Heart right ventricle (tissue), 16 donors: ENCODE results near the gene ASB2. TPM values are rescaled to one million over a fixed set of nuclear protein-coding genes. Genes with fewer than 3 reads are reported as not detected.

Experiments used
- ATAC-seq, 8 donors: fragments of 200-7000 bp; cut with Tn5 transposase; one replicate each; pipeline ENCODE4 v1.9.1; 2020; ENCODE audit warnings: mild to moderate bottlenecking in 8 of 8, moderate library complexity in 8 of 8, moderate number of reproducible peaks in 1 of 8
- DNase-seq, 2 donors: peaks; one replicate each; pipeline ENCODE4 v3.0.0-alpha.2; 2020
- H3K27ac ChIP-seq, 10 donors: fragments of 200-600 bp; sonication (generic) in 2 of 10; one replicate each; pipeline versions ENCODE4 v1.5.0 to v1.8.0; 2020 to 2022; ENCODE audit warnings: mild to moderate bottlenecking in 3 of 10
- H3K27me3 ChIP-seq, 7 donors: fragments of 200-600 bp; one replicate each; pipeline ENCODE4 v1.8.0; 2021 to 2022; ENCODE audit warnings: mild to moderate bottlenecking in 2 of 7
- H3K36me3 ChIP-seq, 9 donors: fragments of 200-600 bp; sonication (generic) in 1 of 9; one replicate each; pipeline versions ENCODE4 v1.5.0 to v1.8.0; 2020 to 2022; ENCODE audit warnings: mild to moderate bottlenecking in 2 of 9
- H3K4me1 ChIP-seq, 9 donors: fragments of 200-600 bp; sonication (generic) in 1 of 9; one replicate each; pipeline versions ENCODE4 v1.5.0 to v1.8.0; 2020 to 2022; ENCODE audit warnings: mild to moderate bottlenecking in 4 of 9
- H3K4me3 ChIP-seq, 10 donors: fragments of 200-600 bp; sonication (generic) in 2 of 10; one replicate each; pipeline versions ENCODE4 v1.5.0 to v1.8.0; 2020 to 2022; ENCODE audit warnings: mild to moderate bottlenecking in 7 of 10, moderate library complexity in 2 of 10
- H3K9me3 ChIP-seq, 11 donors: fragments of 200-600 bp in 10 of 11; sonication (generic) in 2 of 11; one replicate each; pipeline versions ENCODE4 v1.5.0 to v1.8.0; 2013 to 2022; ENCODE audit warnings: mild to moderate bottlenecking in 2 of 11, control low read depth in 1 of 11, moderate library complexity in 1 of 11
- CTCF ChIP-seq, 9 donors: fragments of 200-600 bp; sonication (generic) in 2 of 9; IDR thresholded peaks; one replicate each; pipeline versions ENCODE4 v1.5.0 to v1.8.0; 2021 to 2022; ENCODE audit warnings: antibody characterized with exemption in 9 of 9, mild to moderate bottlenecking in 5 of 9, moderate library complexity in 1 of 9
- WGBS, 2 donors: extraction: QIAGEN DNeasy Blood & Tissue Kit; methylation state at CpG; one replicate each; pipeline ENCODE4 v1.1.7; 2013; ENCODE audit warnings: inconsistent platforms in 1 of 2; 5-methylcytosine and 5-hydroxymethylcytosine counted together
- intact Hi-C, 10 donors: fragments of 100-400 bp; cut with DNase I; formaldehyde crosslinking; loops; one replicate each; pipeline versions ENCODE4 v1.11.1 to v1.14.2; 2022
- polyA plus RNA-seq, 2 donors: library from polyadenylated mRNA; stranded (reverse); fragments of 200-250 nt; gene quantifications; one replicate each; pipeline ENCODE4 v1.2.3, GENCODE V29; 2013
- total RNA-seq, 10 donors: library from RNA; stranded (reverse); fragmentation: NEBNext Ultra II Directional in 3 of 10; extraction: Animal tissue kit (Norgen Biotek cat#: 25700) in 3 of 10; gene quantifications; one replicate each; pipeline versions ENCODE4 v1.2.1 to v1.2.4, GENCODE V29; 2021 to 2023
- donor health status: Arrhythmogenic right ventricular cardiomyopathy.
- donor health status: ischemic (EF 13 %, LVEDD 7.1; RV severe dilation, severe dysfunction).
- donor health status: healthy with polysubstance abuse.
- donor health status: DM: no; HTN: yes; CAD: no.
- donor health status: DM: no; HTN: no; CAD: no.
- donor health status: ischemic (EF 25% LVEDD 6.9; RV normal size, moderate dysfunction).
- donor health status: ischemic (EF 25% LVEDD 5.7; RV mildly dilated, moderate dysfunction).
- donor health status: healthy.
- donor health status: DM: yes; HTN: yes; CAD: no.
- donor health status: Ischemic cardiomyopathy.
- donor health status: ischemic (EF 35%, LVEDD 5.7; RV mildly dilated, moderate dysfunction).
- donor health status: nonischemic (EF 11% LVEDD 7.7; RV severe dilation, severe dysfunction).
- donor health status: DM: yes; HTN: yes; CAD: no.
- donor health status: PGD.
- donor health status: ischemic (EF 29% LVEDD 5.4; RV normal size, mild dysfunction).
- donor health status: nonischemic (EF 23%, LVEDD 6.1; RV moderate dilation, normal function).

ASB2 gene
- total and polyA plus RNA-seq, 12 donors: 19.6 to 374 (median 168) TPM

- no peaks in the 10 kb centered on the region for H3K4me1 ChIP-seq
- no peak overlapping the region for H3K27ac ChIP-seq
- no peaks in the 10 kb centered on the region for H3K9me3 ChIP-seq
- no peak overlapping the region for H3K4me3 ChIP-seq
- WGBS, 2 donors: 86 to 89% methylated on average over 13 of the region's 13 CpGs
- intact Hi-C loops: no loop called here
- peaks cover 0 to 3% (median 0%) of the 10 kb centered on the region in 9 donors for H3K36me3 ChIP-seq
- no peak for DNase-seq
- no peak for ATAC-seq
- TF ChIP-seq CTCF (IDR thresholded peaks at IDR 0.05): no peak
- H3K27me3 ChIP-seq: no peaks in the 10 kb centered on the region
Observed at GRCh38 chr14:93925374-93925895, 50.9 kb downstream of the ASB2 start.

- Histone ChIP-seq H3K4me1 (no peaks in the 10 kb centered on the region), H3K27ac (no peak overlapping the region), H3K36me3 (no peaks in the 10 kb centered on the region), H3K9me3 (peaks cover 0 to 5% (median 0%) of the 10 kb centered on the region in 11 donors), H3K27me3 (no peaks in the 10 kb centered on the region), H3K4me3 (no peak overlapping the region)
- DNase-seq (no peak), ATAC-seq (no peak)
- 89 to 90% methylated on average over 14 of the region's 14 CpGs for WGBS, 2 donors
- no peak for TF ChIP-seq CTCF (IDR thresholded peaks at IDR 0.05)
- intact Hi-C loops: no loop called here
Observed at GRCh38 chr14:93924592-93925355, 51.6 kb downstream of the ASB2 start.

GRCh38 chr14:93923626-93924025 is 52.7 kb downstream of the ASB2 start:
- DNase-seq (no peak), ATAC-seq (no peak)
- Histone ChIP-seq H3K4me1 (no peaks in the 10 kb centered on the region), H3K36me3 (no peaks in the 10 kb centered on the region), H3K27me3 (no peaks in the 10 kb centered on the region), H3K4me3 (no peak overlapping the region), H3K9me3 (peaks cover 0 to 10% (median 0%) of the 10 kb centered on the region in 11 donors), H3K27ac (no peak overlapping the region)
- intact Hi-C loops: no loop called here
- 81 to 87% methylated on average over 8 of the region's 8 CpGs for WGBS, 2 donors
- TF ChIP-seq CTCF (IDR thresholded peaks at IDR 0.05): no peak

GRCh38 chr14:93921001-93921806 is 55.2 kb downstream of the ASB2 start:
- Histone ChIP-seq H3K4me3 (no peak overlapping the region), H3K36me3 (no peaks in the 10 kb centered on the region), H3K27me3 (no peaks in the 10 kb centered on the region), H3K4me1 (no peaks in the 10 kb centered on the region), H3K27ac (no peak overlapping the region), H3K9me3 (peaks cover 0 to 10% (median 0%) of the 10 kb centered on the region in 11 donors)
- 85 to 86% methylated on average over 18 of the region's 18 CpGs for WGBS, 2 donors
- DNase-seq (no peak), ATAC-seq (peak in 2 of 8 donors; percentile 48 to 51)
- TF ChIP-seq CTCF (IDR thresholded peaks at IDR 0.05): no peak
- intact Hi-C loops: no loop called here
